Effector CD8-positive, alpha-beta T cell (primary cell): ENCODE measurements around the gene ELMO2.

Experiments
- DNase-seq: peaks from one replicate; lab custom pipeline; 2025; lab: John Stamatoyannopoulos, UW

ELMO2 gene

GRCh38 chr20:46331611-46332361, 74.6 kb downstream of the ELMO2 start:
- DNase-seq, result no peak

DNA sequence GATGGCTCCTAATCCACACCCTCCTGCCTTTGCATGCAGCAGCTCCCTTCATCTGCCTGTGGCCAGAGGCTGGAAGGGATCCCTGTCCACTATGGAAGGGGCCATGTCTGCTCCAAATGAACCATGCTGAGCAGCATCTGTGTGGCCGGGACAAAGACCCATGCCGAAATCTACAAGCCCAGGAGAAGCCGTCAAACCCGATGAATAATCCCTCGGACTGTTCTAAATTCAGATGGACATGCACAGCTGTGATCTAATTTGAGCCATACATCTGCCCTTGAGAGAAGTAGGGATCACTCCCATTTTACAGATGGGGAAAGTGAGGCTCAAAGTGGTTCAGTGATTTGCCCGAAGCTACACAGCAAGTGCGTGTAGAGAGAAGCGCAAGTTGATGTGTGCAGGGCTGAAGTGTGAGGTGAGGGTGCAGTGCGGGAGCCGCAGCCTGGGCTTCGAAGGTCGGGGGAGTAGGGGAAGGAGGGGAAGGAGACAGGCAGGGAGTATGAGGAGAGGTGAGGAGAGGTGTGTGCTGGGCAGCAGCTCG, 75.5 kb downstream of the ELMO2 start:
- no peak for DNase-seq

GRCh38 chr20:46330072-46330763, 76.2 kb downstream of the ELMO2 start:
- DNase-seq, result no peak

DNA sequence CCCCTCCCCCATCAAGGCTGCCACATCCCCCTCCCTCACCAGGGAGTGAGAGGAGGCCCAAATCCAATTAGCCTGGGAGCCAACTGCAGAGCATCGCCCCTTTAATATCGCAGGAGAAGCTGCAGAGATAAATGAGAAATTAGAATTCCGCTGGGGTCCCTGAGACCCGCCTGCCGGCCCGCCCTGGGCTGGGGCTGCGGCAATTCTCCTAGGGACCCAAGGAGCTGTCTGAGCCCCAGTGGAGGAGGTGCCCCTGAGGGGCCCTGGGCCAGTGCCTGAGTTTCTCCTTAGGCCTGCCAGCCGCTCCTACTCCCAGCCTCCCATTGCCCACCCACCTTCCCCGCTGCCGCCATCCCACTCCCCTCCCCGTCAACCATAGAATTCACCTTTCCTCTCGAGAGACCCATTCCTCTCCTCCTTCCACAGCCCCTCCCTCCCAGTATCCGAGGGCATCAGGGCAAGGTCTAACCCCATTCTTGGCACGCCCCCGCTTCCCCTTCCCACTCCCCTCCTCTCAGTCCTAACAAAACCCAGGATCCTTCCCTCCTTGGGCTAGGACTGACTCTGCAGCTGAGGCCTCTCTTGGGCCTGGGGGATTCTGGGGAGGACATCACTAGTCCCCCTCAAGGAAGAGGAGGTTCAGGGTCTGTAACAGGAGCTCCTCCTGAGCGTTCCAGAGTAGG, 78.1 kb downstream of the ELMO2 start:
- DNase-seq, result no peak

DNA sequence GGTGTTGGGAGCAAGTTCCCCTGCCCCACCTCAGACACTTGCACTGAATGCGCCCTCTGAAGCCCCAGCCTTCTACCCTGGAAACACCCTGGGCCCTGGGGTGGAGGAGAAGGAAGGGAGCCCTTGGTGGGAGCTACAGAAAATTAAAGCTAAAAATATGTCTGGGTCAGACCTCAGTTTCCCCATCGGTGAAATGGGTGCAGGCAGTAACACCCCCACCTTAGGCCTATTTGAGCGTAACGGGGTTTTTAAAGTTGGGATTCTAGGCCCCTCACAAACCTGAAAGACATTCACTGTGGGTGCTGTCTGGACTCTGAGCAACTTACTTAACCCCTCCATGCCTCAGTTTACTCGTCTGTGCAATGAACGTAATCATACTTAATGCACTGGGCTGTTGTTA, 78.9 kb downstream of the ELMO2 start:
- DNase-seq, result no peak

DNA sequence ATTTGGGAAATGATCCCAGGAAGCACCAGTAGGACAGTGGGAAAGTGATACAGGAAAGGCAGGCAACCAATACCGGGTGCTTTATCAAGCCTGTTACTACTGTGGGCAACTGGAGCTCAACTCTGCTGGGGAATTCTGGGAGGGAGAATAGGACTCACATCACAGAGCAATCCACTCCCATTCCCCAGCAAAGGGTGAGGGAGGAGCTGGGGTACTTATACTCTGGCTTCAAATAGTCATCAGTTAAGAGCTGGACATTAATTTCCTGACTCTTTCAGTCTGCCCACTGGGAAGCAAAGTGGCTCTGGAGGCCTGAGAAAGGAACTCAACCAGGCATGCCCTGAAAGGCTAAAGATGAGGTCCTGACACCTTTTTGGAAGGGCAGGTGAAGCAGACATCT, 80.6 kb downstream of the ELMO2 start:
- no peak for DNase-seq

- no peak for DNase-seq
Measured at GRCh38 chr20:46324960-46325703, 81.3 kb downstream of the ELMO2 start.

GRCh38 chr20:46324379-46324778, 82.0 kb downstream of the ELMO2 start:
- DNase-seq, result no peak

- DNase-seq, result no peak
Measured at GRCh38 chr20:46323557-46323956, 82.9 kb downstream of the ELMO2 start.

DNA sequence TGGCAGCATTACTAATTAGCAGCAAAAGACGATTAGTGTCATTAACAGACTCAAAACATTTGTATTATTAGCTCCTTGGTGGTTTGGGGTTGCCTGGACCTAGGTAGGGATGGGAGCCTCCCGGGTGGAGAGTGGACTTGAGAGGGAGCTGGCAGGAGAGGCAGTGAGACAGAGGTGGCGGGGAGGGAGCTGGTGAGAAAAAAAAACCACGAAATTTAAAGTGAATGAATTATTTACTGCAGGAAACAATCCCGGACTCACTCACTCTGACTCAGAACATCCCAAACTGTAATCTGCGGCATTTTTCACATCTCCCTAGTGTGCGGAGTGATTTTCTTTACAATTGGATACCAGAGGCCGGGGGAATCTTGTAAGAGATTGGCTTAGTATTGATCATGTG, 83.8 kb downstream of the ELMO2 start:
- DNase-seq, result no peak

- DNase-seq, result no peak
Measured at GRCh38 chr20:46317685-46318177, 88.7 kb downstream of the ELMO2 start.

GRCh38 chr20:46316984-46317684, 89.3 kb downstream of the ELMO2 start:
- DNase-seq, result no peak
